SK-N-SH (cell line): ENCODE data around the gene AEBP2.

Experiments used
- EZH2phosphoT487 ChIP-seq: fragments of 200-600 bp; sonication (generic); IDR thresholded peaks from 2 replicates; pipeline ENCODE4 v1.6.1; 2017; ENCODE audit warnings: low read depth, mixed run types, mild to moderate bottlenecking, antibody characterized with exemption, moderate library complexity, borderline replicate concordance
- MXI1 ChIP-seq: IDR thresholded peaks from 2 replicates; pipeline ENCODE4 v1.6.1; 2012; ENCODE audit warnings: mild to moderate bottlenecking, low read depth, low read length, improper control_type of control experiment

- TF ChIP-seq EZH2phosphoT487 (no peak), MXI1 (no peak)
These were observed 3.3 kb upstream of the AEBP2 start for GRCh38 chr12:19435831-19436497.
